Activated CD8-positive, alpha-beta memory T cell treated with anti-CD3 and anti-CD28 coated beads, Interleukin-2, amount 50 U/mL, for 1 hour (primary cell): ENCODE results near the gene MAP2.
"Not testable (repeated sequence)": the region's sequence is repeated elsewhere in the genome, so short reads cannot be mapped to it uniquely, and the experiment has no call there.

Source experiments
- DNase-seq: peaks from one replicate; pipeline ENCODE4 v3.0.0-alpha.2; 2020; ENCODE audit errors: extremely low read depth

MAP2 gene

GRCh38 chr2:209473930-209474419 is 50.1 kb downstream of the MAP2 start:
- no peak for DNase-seq

- DNase-seq: no peak
These were observed 51.1 kb downstream of the MAP2 start for GRCh38 chr2:209474960-209475359.

DNA sequence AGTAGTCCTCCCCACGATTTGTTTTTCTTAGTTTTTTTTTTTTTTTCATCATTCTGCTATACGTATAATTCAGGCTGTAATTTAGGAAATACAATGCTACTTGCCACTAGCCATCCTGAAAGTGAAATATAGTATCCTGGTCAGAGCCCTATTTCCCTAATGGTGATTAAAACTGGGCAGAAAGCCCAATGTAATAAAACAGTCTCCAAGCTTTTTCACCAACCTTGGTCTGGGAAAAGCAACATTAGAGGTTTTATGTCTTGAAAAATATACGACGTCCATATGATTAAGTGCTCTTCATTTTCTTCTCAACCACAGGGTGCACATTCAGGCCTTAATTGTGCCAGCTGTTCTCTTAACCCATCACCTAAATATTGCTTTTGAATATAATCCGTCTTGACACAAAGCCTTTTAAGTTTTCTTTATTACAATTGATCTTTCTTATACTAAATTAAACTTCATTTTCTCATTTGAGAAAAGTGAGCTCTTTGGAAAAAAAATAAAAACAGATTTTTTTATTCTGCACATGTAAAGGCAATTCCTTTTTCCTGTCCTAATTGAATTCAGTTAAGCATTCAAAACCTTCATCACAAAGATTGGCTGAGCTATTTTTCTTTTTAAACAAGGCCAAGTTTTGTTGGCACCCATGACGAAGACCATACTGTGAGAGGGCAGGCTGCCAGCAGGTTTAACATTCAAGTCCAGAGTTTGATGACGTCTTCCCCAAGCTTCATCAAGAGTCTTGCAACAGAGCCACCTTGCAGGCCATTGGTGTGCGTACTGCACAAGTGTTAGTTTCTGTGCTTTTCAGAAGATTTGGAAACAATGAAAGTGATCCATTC is 52.7 kb downstream of the MAP2 start:
- DNase-seq: no peak

DNA sequence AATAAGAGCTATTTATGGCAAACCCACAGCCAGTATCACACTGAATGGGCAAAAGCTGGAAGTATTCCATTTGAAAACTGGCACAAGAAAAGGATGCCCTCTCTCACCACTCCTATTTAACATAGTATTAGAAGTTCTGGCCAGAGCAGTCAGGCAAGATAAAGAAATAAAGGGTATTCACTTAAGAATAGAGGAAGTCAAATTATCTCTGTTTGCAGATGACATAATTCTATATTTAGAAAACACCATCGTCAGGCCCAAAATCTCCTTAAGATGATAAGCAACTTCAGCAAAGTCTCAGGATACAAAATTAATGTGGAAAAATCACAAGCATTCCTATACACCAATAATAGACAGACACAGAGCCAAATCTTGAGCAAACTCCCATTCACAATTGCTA is 68.4 kb downstream of the MAP2 start:
- not testable (repeated sequence) for DNase-seq

- DNase-seq: not testable (repeated sequence)
These were observed 71.3 kb downstream of the MAP2 start for GRCh38 chr2:209495068-209495620.

- no peak for DNase-seq
These were observed 72.2 kb downstream of the MAP2 start for GRCh38 chr2:209495855-209496585.

- DNase-seq: no peak
These were observed 72.7 kb downstream of the MAP2 start for GRCh38 chr2:209496586-209496982.

- DNase-seq: no peak
These were observed 74.8 kb downstream of the MAP2 start for GRCh38 chr2:209498614-209499013.

DNA sequence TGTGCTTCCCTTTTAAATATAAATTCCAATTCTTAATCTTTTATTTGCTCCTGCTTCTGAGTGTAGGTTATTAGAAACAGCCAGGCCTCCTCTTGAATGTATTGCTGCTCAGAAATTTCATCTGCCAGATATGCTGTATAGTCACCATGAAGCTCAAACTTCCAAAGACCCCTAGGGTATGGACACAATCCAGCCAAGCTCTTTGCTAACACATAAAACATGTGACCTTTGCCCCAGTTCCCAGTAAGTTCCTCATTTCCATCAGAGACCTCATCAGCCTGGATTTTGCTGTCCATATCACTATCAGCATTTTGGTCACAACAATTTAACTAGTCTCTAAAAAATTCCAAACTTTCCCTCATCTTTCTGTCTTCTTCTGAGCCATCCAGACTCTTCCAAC is 75.2 kb downstream of the MAP2 start:
- no peak for DNase-seq

DNA sequence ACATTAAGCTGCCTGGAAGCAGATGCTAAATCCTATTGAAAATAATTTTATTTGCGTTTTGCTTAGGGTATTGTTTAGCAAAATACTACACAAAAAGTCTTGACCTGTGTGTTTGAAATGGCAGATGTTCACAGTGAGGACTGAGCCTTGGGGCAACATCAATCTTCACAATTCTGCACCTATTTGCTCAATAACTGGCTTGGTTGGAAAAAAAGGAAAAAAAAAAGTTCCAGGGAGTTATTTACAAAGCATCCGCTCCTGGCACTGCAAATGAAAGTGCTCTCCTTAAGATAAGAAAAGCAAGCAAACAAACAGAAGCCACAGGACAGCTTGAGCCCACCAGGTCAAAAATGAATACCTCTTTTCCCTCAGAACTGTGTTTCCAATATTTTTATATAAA is 77.7 kb downstream of the MAP2 start:
- no peak for DNase-seq

DNA sequence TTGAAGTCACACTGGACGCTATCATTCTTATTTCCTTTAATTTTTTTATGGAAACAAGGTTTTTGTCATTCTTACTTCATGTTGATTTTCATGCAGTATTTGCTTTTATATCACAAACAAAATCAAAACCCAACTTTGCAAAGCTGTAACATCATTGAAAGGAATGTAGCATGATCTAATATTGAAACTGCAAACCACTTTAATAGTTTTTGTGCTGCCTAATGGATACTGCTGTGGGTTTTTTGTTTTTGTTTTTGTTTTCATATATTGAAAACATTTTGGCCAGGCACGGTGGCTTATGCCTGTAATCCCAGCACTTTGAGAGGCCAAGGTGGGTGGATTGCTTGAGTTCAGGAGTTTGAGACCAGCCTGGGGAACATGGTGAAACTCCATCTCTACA is 81.6 kb downstream of the MAP2 start:
- no peak for DNase-seq

DNA sequence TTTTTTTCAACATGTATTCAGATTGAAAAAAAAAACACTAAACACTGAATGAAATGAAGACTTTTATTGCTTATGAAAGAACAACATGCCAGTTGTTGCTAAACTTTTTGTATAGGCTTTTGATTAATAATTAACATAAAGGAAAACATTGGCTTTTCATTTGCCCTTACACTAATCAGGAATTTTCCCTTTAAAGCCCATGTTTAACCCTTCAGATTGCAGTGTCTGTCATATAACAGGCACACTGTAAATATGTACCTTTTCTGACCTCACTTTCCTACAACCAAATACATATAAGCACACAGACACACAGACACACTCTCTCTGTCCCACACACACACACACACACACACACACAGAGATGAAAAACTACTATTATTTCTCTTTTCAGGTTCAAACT is 84.4 kb downstream of the MAP2 start:
- no peak for DNase-seq

DNA sequence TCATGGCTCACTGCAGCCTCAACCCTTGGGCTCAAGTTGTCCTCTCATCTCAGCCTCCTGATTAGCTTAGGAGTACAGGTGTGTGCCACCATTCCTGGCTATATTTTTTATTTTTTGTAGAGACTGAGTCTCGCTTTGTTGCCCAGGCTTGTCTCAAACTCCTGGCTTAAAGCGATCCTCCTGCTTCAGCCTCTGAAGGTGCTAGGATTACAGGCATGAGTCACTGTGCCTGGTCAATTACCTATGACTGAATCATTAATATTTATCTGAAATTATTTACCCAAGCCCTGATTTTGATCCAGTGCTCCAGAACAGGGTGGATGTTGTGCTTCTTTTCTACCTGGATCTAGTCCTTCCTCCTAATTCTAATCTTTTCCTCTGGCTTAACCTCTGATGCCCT is 87.8 kb downstream of the MAP2 start:
- no peak for DNase-seq

- no peak for DNase-seq
These were observed 89.1 kb downstream of the MAP2 start for GRCh38 chr2:209512971-209513370.

DNA sequence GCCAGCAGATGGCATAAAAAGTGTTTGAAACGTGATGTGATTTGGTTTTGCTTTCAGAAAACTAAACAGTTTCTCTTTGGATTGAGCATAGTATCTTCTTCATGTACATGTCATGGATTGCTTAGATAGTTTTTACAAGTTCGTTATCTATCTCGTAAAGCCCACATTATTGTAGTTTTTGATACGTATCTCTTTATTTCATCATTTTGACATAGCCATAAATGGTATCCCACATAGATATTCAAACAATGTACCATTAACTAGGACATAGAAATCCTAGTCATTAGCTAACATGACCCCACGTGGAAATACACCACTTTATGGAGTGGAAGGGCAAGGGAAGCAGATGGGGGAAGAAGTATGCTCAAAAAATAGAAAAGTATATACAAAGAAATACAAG is 93.6 kb downstream of the MAP2 start:
- DNase-seq: no peak

DNA sequence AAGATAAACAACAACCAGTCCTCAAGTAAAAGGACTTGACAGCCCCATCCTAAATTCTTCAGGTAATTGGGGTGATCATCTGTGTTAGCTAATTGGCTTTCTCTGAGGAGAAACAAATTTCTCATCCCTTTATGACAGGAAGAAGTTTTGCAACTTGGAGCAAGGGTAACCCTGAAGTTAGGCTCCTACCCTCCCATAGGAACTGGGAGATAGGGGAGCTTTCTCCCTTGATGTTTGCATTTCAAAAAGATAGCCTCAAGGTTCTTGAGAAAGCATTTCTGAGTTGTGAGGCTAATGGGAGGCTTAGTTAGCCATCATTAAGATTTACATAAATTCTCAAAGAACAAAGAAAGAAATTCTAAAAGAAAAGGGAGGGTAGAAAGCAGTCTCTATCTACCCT is 95.4 kb downstream of the MAP2 start:
- DNase-seq: no peak

GRCh38 chr2:209519906-209520305 is 96.1 kb downstream of the MAP2 start:
- DNase-seq: no peak

DNA sequence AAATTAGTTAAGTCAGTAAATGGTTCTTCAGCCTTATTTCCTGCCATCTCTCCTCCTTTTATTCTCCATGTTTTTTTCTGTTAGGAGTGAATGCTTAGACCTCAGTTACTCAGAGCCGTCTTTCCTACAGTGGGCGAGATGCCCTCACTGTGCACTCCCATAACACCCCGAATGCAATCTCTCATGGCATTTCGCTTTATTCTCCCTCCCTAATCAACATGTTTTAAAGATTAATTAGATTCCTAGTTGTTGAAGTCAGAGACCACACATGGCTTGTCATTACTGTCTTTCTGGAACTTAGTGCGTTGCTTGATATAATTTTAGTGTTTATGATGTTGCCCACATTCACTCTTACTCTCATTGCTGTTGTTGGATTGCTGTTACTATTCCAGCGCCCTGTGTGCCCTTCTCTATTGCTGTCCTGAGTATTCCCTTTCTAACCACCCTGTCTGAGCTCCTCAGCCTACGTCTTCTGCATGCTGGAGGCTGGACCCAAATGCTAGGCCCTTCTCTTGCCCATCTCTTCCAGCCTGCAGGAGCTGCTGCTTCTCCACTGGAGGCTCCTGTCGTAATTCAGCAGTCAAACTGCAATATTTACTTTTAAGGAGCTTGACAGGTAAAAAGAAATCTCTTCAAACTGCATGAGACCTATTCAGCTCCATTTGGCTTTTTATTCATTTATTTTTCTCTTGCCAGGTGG is 99.3 kb downstream of the MAP2 start:
- no peak for DNase-seq

GRCh38 chr2:209523867-209524266 is 100.0 kb downstream of the MAP2 start:
- no peak for DNase-seq

GRCh38 chr2:209525331-209525730 is 101.5 kb downstream of the MAP2 start:
- DNase-seq: no peak

- DNase-seq: no peak
These were observed 102.0 kb downstream of the MAP2 start for GRCh38 chr2:209525834-209526281.

DNA sequence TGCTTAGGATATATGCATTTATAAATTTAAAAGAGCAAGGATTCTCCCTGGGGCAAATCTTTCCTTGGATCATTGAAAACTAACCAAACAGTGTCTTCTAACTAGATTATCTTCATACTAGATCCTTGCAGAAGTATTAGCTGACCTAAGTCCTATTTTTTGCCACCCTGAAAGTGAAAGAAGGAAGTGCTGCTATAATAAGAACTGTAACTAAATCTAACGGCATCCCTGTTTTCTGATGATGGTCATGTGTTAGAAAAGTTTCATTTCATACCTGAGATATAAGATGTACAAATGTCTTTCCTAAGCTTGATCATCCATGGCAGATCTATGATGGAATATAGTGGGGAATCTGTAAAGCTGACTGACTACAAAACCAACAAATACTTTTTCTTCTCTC is 102.7 kb downstream of the MAP2 start:
- no peak for DNase-seq
